ENCODE results near the gene RHBDD2.

DNA sequence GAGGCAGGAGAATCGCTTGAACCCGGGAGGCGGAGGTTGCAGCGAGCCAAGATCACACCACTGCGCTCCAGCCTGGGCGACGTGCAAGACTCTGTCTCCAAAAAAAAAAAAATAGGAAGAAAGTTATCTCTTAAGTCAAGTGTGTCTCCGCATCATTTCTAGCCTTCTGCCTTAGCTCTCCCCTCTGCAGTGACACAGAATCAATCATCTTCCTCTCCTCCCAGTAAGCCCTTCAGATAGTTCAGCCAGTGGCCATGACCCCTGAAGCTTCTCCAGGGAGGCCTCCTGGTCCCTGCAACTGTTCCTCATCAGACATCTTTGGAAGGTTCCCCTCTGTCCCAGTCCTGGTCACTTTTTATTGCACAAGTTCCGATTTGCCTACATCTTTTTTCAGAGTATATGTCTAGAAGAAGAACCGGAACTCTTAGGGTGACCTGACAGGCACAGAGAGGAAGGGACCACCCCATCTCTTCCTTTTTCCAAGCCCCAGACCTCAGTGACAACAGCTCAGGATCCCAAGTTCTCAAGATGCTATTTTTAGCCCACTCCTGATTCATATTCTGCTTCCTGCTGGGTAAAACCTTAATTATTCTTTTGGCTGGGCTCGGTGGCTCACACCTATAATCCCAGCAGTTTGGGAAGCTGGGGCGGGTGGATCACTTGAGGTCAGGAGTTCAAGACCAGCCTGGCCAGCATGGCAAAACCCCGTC is 6.6 kb upstream of the RHBDD2 start:
- TF ChIP-seq, protein P1, sequence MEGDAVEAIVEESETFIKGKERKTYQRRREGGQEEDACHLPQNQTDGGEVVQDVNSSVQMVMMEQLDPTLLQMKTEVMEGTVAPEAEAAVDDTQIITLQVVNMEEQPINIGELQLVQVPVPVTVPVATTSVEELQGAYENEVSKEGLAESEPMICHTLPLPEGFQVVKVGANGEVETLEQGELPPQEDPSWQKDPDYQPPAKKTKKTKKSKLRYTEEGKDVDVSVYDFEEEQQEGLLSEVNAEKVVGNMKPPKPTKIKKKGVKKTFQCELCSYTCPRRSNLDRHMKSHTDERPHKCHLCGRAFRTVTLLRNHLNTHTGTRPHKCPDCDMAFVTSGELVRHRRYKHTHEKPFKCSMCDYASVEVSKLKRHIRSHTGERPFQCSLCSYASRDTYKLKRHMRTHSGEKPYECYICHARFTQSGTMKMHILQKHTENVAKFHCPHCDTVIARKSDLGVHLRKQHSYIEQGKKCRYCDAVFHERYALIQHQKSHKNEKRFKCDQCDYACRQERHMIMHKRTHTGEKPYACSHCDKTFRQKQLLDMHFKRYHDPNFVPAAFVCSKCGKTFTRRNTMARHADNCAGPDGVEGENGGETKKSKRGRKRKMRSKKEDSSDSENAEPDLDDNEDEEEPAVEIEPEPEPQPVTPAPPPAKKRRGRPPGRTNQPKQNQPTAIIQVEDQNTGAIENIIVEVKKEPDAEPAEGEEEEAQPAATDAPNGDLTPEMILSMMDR (IDR thresholded peaks at IDR 0.05) = no peak
- no peak for TF ChIP-seq POLR2A (IDR thresholded peaks at IDR 0.05)
